Thyroid gland (tissue), 4 donors: ENCODE measurements around the gene FAM162B.
"Not testable (repeated sequence)": the region's sequence is repeated elsewhere in the genome, so short reads cannot be mapped to it uniquely, and the experiment has no call there.

Experiments used
- POLR2A ChIP-seq, 2 donors: fragments of 450-650 bp; IDR thresholded peaks; one replicate each; pipeline ENCODE4 v1.6.1; 2017; ENCODE audit warnings: antibody characterized with exemption in 2 of 2, mild to moderate bottlenecking in 2 of 2, moderate library complexity in 1 of 2
- TF ChIP-seq, protein P1 (sequence below), 6 experiments: fragments of 200-600 bp in 3 of 6; fragments of 450-650 bp in 3 of 6; sonication (generic) in 3 of 6; IDR thresholded peaks; one replicate each; pipeline ENCODE4 v1.5.1; 2016 to 2019; ENCODE audit warnings: antibody characterized with exemption in 6 of 6, mild to moderate bottlenecking in 2 of 6, inconsistent platforms in 1 of 6, moderate library complexity in 1 of 6

GRCh38 chr6:116703888-116704287 is 61.6 kb downstream of the FAM162B start:
- TF ChIP-seq, protein P1, sequence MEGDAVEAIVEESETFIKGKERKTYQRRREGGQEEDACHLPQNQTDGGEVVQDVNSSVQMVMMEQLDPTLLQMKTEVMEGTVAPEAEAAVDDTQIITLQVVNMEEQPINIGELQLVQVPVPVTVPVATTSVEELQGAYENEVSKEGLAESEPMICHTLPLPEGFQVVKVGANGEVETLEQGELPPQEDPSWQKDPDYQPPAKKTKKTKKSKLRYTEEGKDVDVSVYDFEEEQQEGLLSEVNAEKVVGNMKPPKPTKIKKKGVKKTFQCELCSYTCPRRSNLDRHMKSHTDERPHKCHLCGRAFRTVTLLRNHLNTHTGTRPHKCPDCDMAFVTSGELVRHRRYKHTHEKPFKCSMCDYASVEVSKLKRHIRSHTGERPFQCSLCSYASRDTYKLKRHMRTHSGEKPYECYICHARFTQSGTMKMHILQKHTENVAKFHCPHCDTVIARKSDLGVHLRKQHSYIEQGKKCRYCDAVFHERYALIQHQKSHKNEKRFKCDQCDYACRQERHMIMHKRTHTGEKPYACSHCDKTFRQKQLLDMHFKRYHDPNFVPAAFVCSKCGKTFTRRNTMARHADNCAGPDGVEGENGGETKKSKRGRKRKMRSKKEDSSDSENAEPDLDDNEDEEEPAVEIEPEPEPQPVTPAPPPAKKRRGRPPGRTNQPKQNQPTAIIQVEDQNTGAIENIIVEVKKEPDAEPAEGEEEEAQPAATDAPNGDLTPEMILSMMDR (IDR thresholded peaks at IDR 0.05), result not testable (repeated sequence)
- TF ChIP-seq POLR2A (IDR thresholded peaks at IDR 0.05), result not testable (repeated sequence)
